Mucosa of rectum (tissue), 2 donors: ENCODE results near the gene PWWP2B.

ENCODE experiments used
- H3K27ac ChIP-seq, 2 donors: one replicate each; pipeline ENCODE4 v1.7.0; 2013; ENCODE audit warnings: inconsistent platforms in 2 of 2, low read depth in 2 of 2, low read length in 2 of 2
- H3K27me3 ChIP-seq, 2 donors: one replicate each; pipeline ENCODE4 v1.7.0; 2013; ENCODE audit warnings: low read length in 2 of 2; ENCODE audit not compliant: control insufficient read depth in 2 of 2, insufficient read depth in 2 of 2
- H3K36me3 ChIP-seq, 2 donors: one replicate each; pipeline ENCODE4 v1.7.0; 2013; ENCODE audit warnings: low read length in 2 of 2; ENCODE audit not compliant: control insufficient read depth in 2 of 2, insufficient read depth in 2 of 2
- H3K4me1 ChIP-seq, 2 donors: one replicate each; pipeline ENCODE4 v1.7.0; 2013; ENCODE audit warnings: low read length in 2 of 2, mild to moderate bottlenecking in 1 of 2; ENCODE audit not compliant: control insufficient read depth in 2 of 2, insufficient read depth in 2 of 2
- H3K4me3 ChIP-seq, 2 donors: one replicate each; pipeline ENCODE4 v1.7.0; 2013; ENCODE audit warnings: low read length in 2 of 2
- H3K9ac ChIP-seq, 2 donors: one replicate each; pipeline ENCODE4 v1.7.0; 2013; ENCODE audit warnings: low read length in 2 of 2, low read depth in 1 of 2, mild to moderate bottlenecking in 1 of 2
- H3K9me3 ChIP-seq, 2 donors: one replicate each; pipeline ENCODE4 v1.7.0; 2013; ENCODE audit warnings: low read length in 2 of 2; ENCODE audit not compliant: control insufficient read depth in 2 of 2
- donor health status: healthy.
- donor health status: Normal muscosa, but diverticular disease.

The PWWP2B gene

DNA sequence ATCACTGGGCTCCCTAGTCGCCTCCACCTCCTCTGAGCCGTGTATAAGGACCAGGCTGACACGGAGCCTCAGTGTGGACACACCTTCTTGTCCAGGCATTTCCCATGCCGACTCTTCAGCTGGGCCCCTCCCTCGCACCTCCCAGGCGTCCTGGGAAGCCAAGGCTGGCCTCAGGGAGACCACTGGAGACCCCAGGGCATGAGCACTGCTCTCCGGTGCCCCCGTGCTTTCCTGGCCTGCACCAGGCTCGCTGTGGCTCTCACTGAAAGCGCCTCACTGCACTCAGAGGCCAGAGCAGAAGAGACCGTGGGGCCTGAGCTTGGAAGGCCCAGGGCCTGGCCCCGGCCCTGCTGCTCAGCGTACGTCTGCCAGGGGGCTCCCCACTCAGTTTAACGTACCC is 33.6 kb upstream of the PWWP2B start:
- Histone ChIP-seq H3K27me3 (no peaks in the 10 kb centered on the region), H3K9me3 (no peaks in the 10 kb centered on the region), H3K4me1 (no peaks in the 10 kb centered on the region), H3K4me3 (no peak overlapping the region), H3K27ac (no peak overlapping the region), H3K36me3 (peaks cover 6 to 9% of the 10 kb centered on the region in 2 donors), H3K9ac (no peak overlapping the region)

DNA sequence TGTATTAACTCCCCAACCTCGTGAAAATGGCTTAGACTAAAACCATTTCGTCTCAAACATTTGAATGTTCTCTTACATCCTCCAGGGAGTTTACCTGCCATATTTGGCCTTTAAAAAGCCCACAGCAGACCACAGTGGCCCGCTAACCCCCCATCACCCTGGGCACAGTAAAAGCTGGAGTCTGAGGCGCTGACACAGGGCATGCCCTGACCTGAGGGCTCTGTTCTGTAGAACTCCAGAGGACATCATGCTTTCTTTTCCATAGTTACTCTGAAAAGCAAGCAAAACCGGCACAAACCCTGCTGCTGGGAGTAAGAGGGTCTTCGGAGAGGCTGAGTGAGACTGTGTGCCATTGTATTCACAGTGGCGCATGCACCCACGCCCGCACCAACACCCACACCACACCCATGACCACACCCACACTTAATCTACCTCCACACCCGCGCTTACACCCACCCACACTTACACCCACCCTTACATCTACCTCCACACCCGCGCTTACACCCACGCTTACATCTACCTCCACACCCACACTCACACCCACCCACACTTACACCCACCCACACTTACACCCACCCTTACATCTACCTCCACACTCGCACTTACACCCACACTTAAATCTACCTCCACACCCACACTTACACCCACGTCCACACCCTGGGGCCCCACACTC is 32.9 kb upstream of the PWWP2B start:
- Histone ChIP-seq H3K36me3 (peaks cover 6 to 9% of the 10 kb centered on the region in 2 donors), H3K4me3 (no peak overlapping the region)

DNA sequence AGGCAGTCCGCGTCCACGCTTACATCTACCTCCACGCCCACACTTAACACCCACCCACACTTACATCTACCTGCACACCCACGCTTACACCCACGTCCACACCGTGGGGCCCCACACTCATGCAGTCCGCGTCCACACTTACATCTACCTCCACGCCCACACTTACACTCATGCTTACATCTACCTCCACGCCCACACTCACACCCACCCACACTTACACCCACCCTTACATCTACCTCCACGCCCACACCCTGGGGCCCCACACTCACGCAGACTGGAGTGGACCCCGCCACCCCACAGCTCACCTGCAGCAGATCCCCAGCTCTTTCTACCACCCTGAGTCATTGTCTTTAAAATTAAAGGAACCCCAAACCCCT is 32.4 kb upstream of the PWWP2B start:
- no peak overlapping the region for H3K4me3 ChIP-seq
- H3K9me3 ChIP-seq, result no peaks in the 10 kb centered on the region
- H3K4me1 ChIP-seq, result no peaks in the 10 kb centered on the region
- no peak overlapping the region for H3K27ac ChIP-seq
- H3K9ac ChIP-seq, result no peak overlapping the region
- peaks cover 6 to 9% of the 10 kb centered on the region in 2 donors for H3K36me3 ChIP-seq
- H3K27me3 ChIP-seq, result no peaks in the 10 kb centered on the region

More for the DNA sequence above, 32.9 kb upstream of the PWWP2B start:
- Histone ChIP-seq H3K9ac (no peak overlapping the region), H3K27me3 (no peaks in the 10 kb centered on the region), H3K27ac (no peak overlapping the region), H3K9me3 (no peaks in the 10 kb centered on the region), H3K4me1 (no peaks in the 10 kb centered on the region)

DNA sequence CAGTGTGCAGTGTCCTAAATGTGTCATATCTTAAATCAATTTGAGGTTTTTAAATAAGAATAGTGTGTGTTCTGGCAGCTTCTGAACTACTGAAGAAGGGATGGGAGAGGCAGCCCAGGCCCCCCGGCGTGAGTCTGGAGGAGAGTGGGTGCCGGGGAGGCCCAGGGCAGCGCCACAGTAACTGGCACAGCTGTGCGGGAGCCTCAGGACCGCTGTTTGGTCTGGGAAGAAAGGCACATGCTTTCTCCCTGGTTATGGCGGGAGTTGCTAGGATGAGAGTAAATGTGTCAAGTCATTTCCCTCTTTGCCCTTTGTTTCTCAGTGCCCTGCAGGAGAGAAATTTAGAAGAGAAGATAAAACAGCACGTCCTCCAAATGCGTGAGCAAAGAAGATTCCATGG is 31.9 kb upstream of the PWWP2B start:
- no peaks in the 10 kb centered on the region for H3K27me3 ChIP-seq
- H3K4me3 ChIP-seq, result no peak overlapping the region
- H3K9ac ChIP-seq, result no peak overlapping the region
- H3K27ac ChIP-seq, result no peak overlapping the region
- no peaks in the 10 kb centered on the region for H3K4me1 ChIP-seq
- H3K36me3 ChIP-seq, result peaks cover 6 to 9% of the 10 kb centered on the region in 2 donors
- H3K9me3 ChIP-seq, result no peaks in the 10 kb centered on the region

DNA sequence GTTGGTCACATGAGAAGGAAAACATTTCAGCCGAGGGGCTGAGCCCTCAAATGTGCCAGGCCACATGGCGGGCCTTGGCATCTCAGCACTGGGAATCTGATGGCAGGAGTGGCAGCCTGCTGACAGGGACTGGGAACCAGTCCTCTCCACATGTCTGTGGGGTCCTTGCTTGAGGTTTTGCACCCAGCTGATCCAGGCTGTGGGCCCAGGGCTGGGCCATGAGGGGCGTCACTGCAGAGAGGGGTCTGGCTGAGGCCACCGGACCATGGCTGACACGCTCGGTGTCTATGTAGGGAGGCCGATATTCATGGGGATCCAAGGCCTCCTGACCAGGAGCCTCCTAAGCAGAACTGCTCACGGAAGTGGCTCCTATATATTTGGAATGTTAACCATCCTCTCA is 31.0 kb upstream of the PWWP2B start:
- no peak overlapping the region for H3K4me3 ChIP-seq
- H3K4me1 ChIP-seq, result no peaks in the 10 kb centered on the region
- H3K36me3 ChIP-seq, result peaks cover 6 to 9% of the 10 kb centered on the region in 2 donors
- H3K27ac ChIP-seq, result no peak overlapping the region
- H3K9ac ChIP-seq, result no peak overlapping the region
- H3K27me3 ChIP-seq, result no peaks in the 10 kb centered on the region
- H3K9me3 ChIP-seq, result no peaks in the 10 kb centered on the region

DNA sequence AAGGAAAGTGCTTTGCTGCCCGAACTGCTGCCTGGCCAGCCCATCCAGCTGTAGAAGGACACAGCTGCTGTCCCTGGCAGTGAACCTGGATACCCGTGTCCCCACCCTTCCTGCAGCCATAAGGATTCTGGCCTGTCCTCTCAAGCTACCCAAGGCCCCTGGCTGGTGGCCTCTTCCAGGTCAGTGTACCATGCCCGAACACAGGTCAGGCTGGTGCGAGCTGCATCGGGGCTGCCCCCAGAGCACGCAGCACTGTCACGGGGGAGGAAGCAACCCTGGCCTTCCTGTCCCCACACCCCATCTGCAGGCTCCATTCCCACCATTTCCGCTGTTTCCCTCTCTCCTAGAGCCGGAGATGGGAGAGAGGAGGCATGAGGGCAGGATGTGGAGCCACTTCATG is 30.5 kb upstream of the PWWP2B start:
- H3K27me3 ChIP-seq, result no peaks in the 10 kb centered on the region
- peaks cover 6 to 9% of the 10 kb centered on the region in 2 donors for H3K36me3 ChIP-seq
- no peak overlapping the region for H3K9ac ChIP-seq
- no peaks in the 10 kb centered on the region for H3K4me1 ChIP-seq
- H3K9me3 ChIP-seq, result no peaks in the 10 kb centered on the region
- no peak overlapping the region for H3K27ac ChIP-seq
- H3K4me3 ChIP-seq, result no peak overlapping the region

DNA sequence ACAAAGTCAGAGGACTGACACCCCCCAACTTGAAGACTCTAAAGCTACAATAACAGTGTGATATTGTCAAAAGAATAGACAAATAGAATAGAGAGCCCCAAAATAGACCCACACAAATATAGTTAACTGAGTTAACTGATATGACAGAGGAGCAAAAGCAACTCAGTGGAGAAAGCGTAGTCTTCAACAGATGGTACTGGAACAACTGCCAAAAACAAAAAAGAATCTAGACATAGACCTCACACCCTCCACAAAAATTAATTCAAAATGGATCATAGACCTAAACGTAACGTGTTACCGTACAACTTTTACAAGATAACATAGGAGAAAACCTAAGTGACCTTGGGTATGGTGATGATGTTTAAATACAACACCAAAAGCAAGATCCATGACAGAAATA is 28.6 kb upstream of the PWWP2B start:
- no peak overlapping the region for H3K9ac ChIP-seq
- no peaks in the 10 kb centered on the region for H3K27me3 ChIP-seq
- H3K36me3 ChIP-seq, result peaks cover 6 to 9% of the 10 kb centered on the region in 2 donors
- H3K9me3 ChIP-seq, result no peaks in the 10 kb centered on the region
- H3K4me1 ChIP-seq, result no peaks in the 10 kb centered on the region
- no peak overlapping the region for H3K4me3 ChIP-seq
- H3K27ac ChIP-seq, result no peak overlapping the region

DNA sequence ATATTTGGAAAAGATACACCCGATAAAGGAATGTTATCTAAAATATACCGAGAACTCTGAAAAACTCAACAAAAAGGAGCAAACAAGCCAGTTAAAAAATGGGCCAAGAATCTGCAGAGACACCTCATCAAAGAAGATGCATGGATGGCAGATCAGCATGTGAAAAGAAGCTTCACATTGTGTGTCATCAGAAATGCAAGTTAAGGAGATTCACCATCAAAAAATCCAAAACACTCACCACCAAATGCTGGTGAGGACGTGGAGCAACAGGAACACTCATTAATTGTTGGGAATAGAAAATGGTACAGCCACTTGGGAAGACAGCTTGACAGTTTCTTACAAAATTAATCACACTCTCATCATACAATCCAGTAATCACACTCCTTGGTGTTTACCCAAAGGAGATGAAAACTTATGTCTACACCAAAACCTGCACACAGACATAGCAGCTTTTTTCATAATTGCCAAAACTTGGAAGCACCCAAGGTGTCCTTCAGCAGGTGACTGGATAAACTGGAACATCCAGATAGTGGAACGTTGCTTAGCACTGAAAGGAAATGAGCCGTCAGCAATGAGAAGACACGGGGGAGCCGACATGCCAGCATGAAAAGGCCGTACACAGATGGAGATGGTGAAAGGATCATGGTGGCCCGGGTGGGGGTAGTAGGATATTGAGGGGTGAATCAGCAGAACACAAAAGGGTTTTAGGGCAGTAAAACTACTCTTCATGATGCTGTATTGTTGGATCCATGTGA is 27.9 kb upstream of the PWWP2B start:
- Histone ChIP-seq H3K4me1 (no peaks in the 10 kb centered on the region), H3K36me3 (peaks cover 6 to 9% of the 10 kb centered on the region in 2 donors), H3K9me3 (no peaks in the 10 kb centered on the region), H3K27me3 (no peaks in the 10 kb centered on the region), H3K27ac (no peak overlapping the region), H3K4me3 (no peak overlapping the region), H3K9ac (no peak overlapping the region)

DNA sequence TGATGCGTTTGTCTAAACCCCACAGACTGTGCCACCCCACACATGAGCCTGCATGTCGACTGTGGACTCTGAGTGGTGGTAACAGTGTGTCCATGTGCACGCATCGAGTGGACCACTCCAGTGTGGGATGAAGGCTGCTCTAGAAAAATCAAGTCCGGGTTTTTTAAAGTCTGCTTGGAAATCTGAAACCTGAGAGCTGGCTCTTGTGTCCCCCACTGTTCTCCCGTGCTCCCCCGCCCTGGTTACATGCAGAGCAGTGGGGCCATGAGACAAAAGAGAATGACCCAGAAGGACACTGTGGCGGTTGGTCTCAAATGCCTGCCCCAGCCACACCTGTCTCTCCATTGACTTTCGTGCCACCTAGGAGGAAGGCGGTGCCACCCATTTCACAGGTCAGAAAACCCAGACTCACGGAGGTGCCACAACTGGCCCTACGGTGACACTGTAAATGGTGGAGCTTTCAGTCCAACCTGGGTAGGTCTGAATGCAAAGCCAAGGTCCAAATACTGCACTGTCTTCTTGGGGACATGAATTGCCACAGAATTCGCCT is 27.3 kb upstream of the PWWP2B start:
- Histone ChIP-seq H3K36me3 (peaks cover 5 to 6% of the 10 kb centered on the region in 2 donors), H3K9ac (no peak overlapping the region), H3K9me3 (no peaks in the 10 kb centered on the region), H3K27ac (no peak overlapping the region), H3K27me3 (no peaks in the 10 kb centered on the region), H3K4me3 (no peak overlapping the region), H3K4me1 (no peaks in the 10 kb centered on the region)
